Measurements from ENCODE around the gene MYCN. TPM values are rescaled to one million over a fixed set of nuclear protein-coding genes. Genes with fewer than 3 reads are reported as not detected.
"Not testable (repeated sequence)": the region's sequence is repeated elsewhere in the genome, so short reads cannot be mapped to it uniquely, and the experiment has no call there.

The MYCN gene
- total RNA-seq, 4 donors from 2014 or later = 0.21 to 0.95 (median 0.33) TPM

DNA sequence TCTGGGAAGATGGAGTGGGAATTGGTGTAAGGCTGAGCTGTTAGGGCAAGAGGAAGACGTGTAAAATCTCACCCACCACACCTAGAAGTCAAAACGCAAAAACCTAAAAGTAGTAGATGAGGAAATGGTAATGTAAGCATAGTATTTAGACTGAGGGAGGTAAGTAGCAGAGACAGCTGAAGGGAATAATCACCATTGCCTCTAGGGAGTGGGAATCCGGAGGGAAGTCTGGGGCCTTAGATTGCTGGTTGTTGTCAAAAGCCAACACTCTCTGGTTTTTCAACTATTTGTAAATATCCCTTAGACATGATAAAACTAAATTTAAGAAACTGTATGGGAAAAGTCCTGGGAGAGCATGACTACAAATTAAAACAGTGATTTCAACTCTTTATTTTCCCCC, 28.7 kb upstream of the MYCN start:
- DNase-seq = no peak
- no peaks in the 10 kb centered on the region for H3K36me3 ChIP-seq
- WGBS, 2 donors = 62 to 72% methylated on average over 3 of the region's 3 CpGs
- intact Hi-C loops (cut with DNase I) = no loop called here
- H3K27me3 ChIP-seq = no peaks in the 10 kb centered on the region
- no peak for TF ChIP-seq POLR2A (IDR thresholded peaks at IDR 0.05)
- TF ChIP-seq, protein P1, sequence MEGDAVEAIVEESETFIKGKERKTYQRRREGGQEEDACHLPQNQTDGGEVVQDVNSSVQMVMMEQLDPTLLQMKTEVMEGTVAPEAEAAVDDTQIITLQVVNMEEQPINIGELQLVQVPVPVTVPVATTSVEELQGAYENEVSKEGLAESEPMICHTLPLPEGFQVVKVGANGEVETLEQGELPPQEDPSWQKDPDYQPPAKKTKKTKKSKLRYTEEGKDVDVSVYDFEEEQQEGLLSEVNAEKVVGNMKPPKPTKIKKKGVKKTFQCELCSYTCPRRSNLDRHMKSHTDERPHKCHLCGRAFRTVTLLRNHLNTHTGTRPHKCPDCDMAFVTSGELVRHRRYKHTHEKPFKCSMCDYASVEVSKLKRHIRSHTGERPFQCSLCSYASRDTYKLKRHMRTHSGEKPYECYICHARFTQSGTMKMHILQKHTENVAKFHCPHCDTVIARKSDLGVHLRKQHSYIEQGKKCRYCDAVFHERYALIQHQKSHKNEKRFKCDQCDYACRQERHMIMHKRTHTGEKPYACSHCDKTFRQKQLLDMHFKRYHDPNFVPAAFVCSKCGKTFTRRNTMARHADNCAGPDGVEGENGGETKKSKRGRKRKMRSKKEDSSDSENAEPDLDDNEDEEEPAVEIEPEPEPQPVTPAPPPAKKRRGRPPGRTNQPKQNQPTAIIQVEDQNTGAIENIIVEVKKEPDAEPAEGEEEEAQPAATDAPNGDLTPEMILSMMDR (IDR thresholded peaks at IDR 0.05) = no peak
- peaks cover 0 to 24% (median 16%) of the 10 kb centered on the region in 3 donors for H3K4me1 ChIP-seq
- peak overlapping the region in 1 of 4 donors; percentile 25 for H3K27ac ChIP-seq
- H3K4me3 ChIP-seq = no peak overlapping the region
- H3K9me3 ChIP-seq = no peaks in the 10 kb centered on the region

DNA sequence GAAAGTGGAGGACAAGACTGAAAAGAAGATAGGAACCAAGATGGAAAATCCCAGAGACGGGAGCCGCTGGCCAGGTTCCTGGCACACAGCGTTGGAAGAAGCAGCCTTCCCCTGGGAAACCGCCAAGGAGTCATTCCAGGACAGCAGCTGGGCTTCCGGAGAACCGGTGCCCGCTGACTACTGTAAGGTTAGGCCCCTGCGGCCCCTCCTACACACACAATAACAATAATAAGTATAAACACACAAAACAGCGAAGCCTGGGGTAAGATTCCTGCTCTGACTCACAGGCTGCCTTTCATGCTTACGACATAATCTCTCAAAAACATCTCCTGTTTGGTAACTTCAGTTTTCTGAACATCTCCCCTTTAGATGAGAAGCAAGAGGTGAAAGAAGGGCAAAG, 28.1 kb upstream of the MYCN start:
- WGBS, 2 donors = 18 to 23% methylated on average over 10 of the region's 10 CpGs
- peaks cover 0 to 24% (median 16%) of the 10 kb centered on the region in 3 donors for H3K4me1 ChIP-seq
- no peaks in the 10 kb centered on the region for H3K27me3 ChIP-seq
- H3K36me3 ChIP-seq = no peaks in the 10 kb centered on the region
- no peaks in the 10 kb centered on the region for H3K9me3 ChIP-seq
- no peak for DNase-seq
- H3K27ac ChIP-seq = peak overlapping the region in 1 of 4 donors; percentile 25
- peak overlapping the region in 1 of 4 donors; percentile 10 for H3K4me3 ChIP-seq
- intact Hi-C loops (cut with DNase I) = no loop called here
- TF ChIP-seq, protein P1 (IDR thresholded peaks at IDR 0.05) = no peak
- no peak for TF ChIP-seq POLR2A (IDR thresholded peaks at IDR 0.05)

DNA sequence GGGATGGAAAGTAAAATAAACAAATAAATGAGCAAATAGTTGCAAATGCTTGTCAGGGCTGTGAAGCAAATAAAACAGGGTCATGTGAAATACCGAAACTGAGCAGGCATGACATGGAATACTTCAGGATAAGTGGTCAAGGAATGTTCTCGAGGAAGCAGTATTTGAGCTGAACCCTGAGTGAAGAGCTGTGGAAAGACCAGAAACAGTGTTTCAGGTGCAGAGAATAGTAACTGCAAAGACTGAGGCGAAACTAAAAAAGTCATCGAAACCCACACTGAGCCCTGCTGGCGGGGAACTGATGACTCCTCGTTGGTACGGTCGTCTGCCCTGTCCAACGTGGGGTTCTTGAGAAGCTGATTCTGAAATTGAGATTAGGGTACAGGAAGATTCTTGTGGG, 27.2 kb upstream of the MYCN start:
- no peaks in the 10 kb centered on the region for H3K27me3 ChIP-seq
- intact Hi-C loops (cut with DNase I) = no loop called here
- no peak for TF ChIP-seq POLR2A (IDR thresholded peaks at IDR 0.05)
- TF ChIP-seq, protein P1 (IDR thresholded peaks at IDR 0.05) = no peak
- DNase-seq = no peak
- H3K4me1 ChIP-seq = peaks cover 0 to 24% (median 16%) of the 10 kb centered on the region in 3 donors
- H3K36me3 ChIP-seq = no peaks in the 10 kb centered on the region
- no peaks in the 10 kb centered on the region for H3K9me3 ChIP-seq
- no peak overlapping the region for H3K27ac ChIP-seq
- no peak overlapping the region for H3K4me3 ChIP-seq
- 84% methylated on average over 9 of the region's 9 CpGs for WGBS, 2 donors

DNA sequence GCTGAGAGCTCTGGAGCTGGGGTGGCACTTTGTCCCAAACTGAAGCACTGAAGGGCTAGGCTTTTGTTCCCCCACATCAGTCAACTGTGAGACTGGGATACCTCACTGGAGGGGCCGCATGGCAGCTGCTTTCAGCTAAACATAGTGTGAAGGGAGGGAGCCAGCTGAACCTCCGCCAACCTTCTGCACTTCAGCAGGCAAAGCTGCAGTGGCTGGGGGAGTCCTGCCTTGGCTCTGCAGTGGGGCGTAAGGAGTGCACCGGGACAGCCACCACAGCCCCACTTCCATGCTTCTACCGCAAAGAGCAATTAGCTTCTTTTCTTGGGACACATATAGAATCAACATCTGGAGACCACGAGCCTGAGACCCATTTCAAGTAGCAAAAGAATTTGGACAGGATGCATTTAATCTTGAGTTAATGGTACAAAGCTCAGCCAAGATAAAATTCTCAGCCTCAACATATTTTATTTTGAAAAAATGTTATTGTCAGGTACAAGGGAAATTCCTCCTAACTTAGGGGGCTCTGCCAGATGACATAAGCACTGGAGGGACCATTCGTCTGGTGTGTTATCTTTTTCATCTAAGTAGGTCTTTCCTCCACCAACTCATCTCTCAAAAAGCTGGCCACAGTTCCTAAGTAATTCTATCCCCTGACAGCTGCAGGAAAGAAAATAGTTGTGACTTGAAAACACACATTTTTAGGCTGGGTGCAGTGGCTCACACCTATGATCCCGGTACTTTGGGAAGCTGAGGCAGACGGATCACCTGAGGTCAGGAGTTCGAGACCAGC, 25.6 kb upstream of the MYCN start:
- intact Hi-C loops (cut with DNase I) = no loop called here
- Histone ChIP-seq H3K4me1 (peaks cover 0 to 31% (median 19%) of the 10 kb centered on the region in 3 donors), H3K27me3 (no peaks in the 10 kb centered on the region), H3K27ac (no peak overlapping the region), H3K4me3 (no peak overlapping the region), H3K9me3 (no peaks in the 10 kb centered on the region), H3K36me3 (no peaks in the 10 kb centered on the region)
- DNase-seq = no peak
- TF ChIP-seq, protein P1 (IDR thresholded peaks at IDR 0.05) = no peak
- no peak for TF ChIP-seq POLR2A (IDR thresholded peaks at IDR 0.05)
- 37 to 44% methylated on average over 8 to 9 of the region's 10 CpGs for WGBS, 2 donors

DNA sequence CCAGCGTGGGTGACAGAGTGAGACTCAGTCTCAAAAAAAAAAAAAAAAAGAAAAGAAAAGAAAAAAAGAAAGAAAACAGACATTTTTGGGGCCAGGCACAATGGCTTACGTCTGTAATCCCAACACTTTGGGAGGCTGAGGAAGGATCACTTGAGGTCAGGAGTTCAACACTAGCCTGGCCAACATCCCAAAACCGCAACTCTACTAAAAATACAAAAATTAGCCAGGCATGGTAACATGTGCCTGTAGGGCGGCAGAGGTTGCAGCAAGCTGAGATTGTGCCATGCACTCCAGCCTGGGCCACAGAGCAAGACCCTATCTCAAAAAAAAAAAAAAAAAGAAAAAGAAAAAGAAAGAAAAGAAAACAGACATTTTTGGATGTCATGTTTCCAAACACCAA, 24.8 kb upstream of the MYCN start:
- H3K4me3 ChIP-seq; DNase-seq; H3K36me3 ChIP-seq; H3K27ac ChIP-seq; intact Hi-C loops (cut with DNase I); H3K9me3 ChIP-seq; H3K27me3 ChIP-seq: not testable (repeated sequence)
- peaks cover 0 to 39% (median 26%) of the 10 kb centered on the region in 3 donors for H3K4me1 ChIP-seq
- 31 to 35% methylated on average over 3 to 4 of the region's 4 CpGs for WGBS, 2 donors

Measured in esophagus squamous epithelium (tissue), 5 donors.